HG03159 (cell line): ENCODE data around the gene HIGD1A.

Experiments
- ATAC-seq: cut with Tn5 transposase; IDR thresholded peaks from one replicate; pipeline ENCODE4 v1.9.1; 2021; ENCODE audit warnings: mild to moderate bottlenecking, moderate library complexity; ENCODE audit not compliant: unreplicated experiment

Gene HIGD1A

GRCh38 chr3:42739401-42740158 is 64.7 kb downstream of the HIGD1A start:
- no peak for ATAC-seq

GRCh38 chr3:42736531-42736930 is 67.8 kb downstream of the HIGD1A start:
- ATAC-seq = no peak

GRCh38 chr3:42736081-42736480 is 68.2 kb downstream of the HIGD1A start:
- no peak for ATAC-seq

GRCh38 chr3:42735615-42736014 is 68.7 kb downstream of the HIGD1A start:
- ATAC-seq = no peak

GRCh38 chr3:42735019-42735418 is 69.3 kb downstream of the HIGD1A start:
- ATAC-seq = no peak

GRCh38 chr3:42734263-42734860 is 69.9 kb downstream of the HIGD1A start:
- ATAC-seq = no peak

GRCh38 chr3:42733501-42734262 is 70.6 kb downstream of the HIGD1A start:
- no peak for ATAC-seq
